Measurements from ENCODE around the gene LRP2. TPM values are rescaled to one million over a fixed set of nuclear protein-coding genes. Genes with fewer than 3 reads are reported as not detected.

The LRP2 gene
- total and polyA plus RNA-seq, 7 donors: 0.02 TPM; not detected in 6

GRCh38 chr2:169118060-169118459, 244.3 kb downstream of the LRP2 start:
- ATAC-seq (no peak), DNase-seq (no peak)
- intact Hi-C loops (cut with DNase I): no loop called here
- Histone ChIP-seq H3K9me3 (no peaks in the 10 kb centered on the region), H3K36me3 (ENCODE audit: insufficient read depth in 1 of 2, low read depth in 1 of 2) (no peaks in the 10 kb centered on the region), H3K4me1 (no peaks in the 10 kb centered on the region), H3K27ac (no peak overlapping the region), H3K27me3 (ENCODE audit: insufficient read depth in 3 of 3, low read length in 2 of 3) (no peaks in the 10 kb centered on the region), H3K4me3 (no peak overlapping the region)
- no peak for TF ChIP-seq CTCF (IDR thresholded peaks at IDR 0.05)
- 68 to 76% (median 71%) methylated on average over 2 of the region's 2 CpGs for WGBS, 3 donors

- no peaks in the 10 kb centered on the region for H3K9me3 ChIP-seq
- intact Hi-C loops (cut with DNase I): no loop called here
- H3K4me3 ChIP-seq: no peak overlapping the region
- no peak for DNase-seq
- no peaks in the 10 kb centered on the region for H3K4me1 ChIP-seq
- no peaks in the 10 kb centered on the region for H3K36me3 ChIP-seq (ENCODE audit: insufficient read depth in 1 of 2, low read depth in 1 of 2)
- no peaks in the 10 kb centered on the region for H3K27me3 ChIP-seq (ENCODE audit: insufficient read depth in 3 of 3, low read length in 2 of 3)
- H3K27ac ChIP-seq: no peak overlapping the region
- no peak for ATAC-seq
- TF ChIP-seq CTCF (IDR thresholded peaks at IDR 0.05): no peak
Measured at GRCh38 chr2:169116993-169117392, 245.3 kb downstream of the LRP2 start.

- Histone ChIP-seq H3K4me1 (no peaks in the 10 kb centered on the region), H3K27me3 (ENCODE audit: insufficient read depth in 3 of 3, low read length in 2 of 3) (no peaks in the 10 kb centered on the region), H3K36me3 (ENCODE audit: insufficient read depth in 1 of 2, low read depth in 1 of 2) (no peaks in the 10 kb centered on the region), H3K27ac (no peak overlapping the region), H3K4me3 (no peak overlapping the region), H3K9me3 (no peaks in the 10 kb centered on the region)
- DNase-seq (no peak), ATAC-seq (no peak)
- WGBS, 3 donors: 30 to 39% (median 33%) methylated on average over 2 of the region's 2 CpGs
- intact Hi-C loops (cut with DNase I): no loop called here
- no peak for TF ChIP-seq CTCF (IDR thresholded peaks at IDR 0.05)
Measured at GRCh38 chr2:169116327-169116726, 246.0 kb downstream of the LRP2 start.

GRCh38 chr2:169114056-169114455, 248.3 kb downstream of the LRP2 start:
- intact Hi-C loops (cut with DNase I): no loop called here
- Histone ChIP-seq H3K4me1 (no peaks in the 10 kb centered on the region), H3K36me3 (ENCODE audit: insufficient read depth in 1 of 2, low read depth in 1 of 2) (no peaks in the 10 kb centered on the region), H3K9me3 (no peaks in the 10 kb centered on the region), H3K27me3 (ENCODE audit: insufficient read depth in 3 of 3, low read length in 2 of 3) (no peaks in the 10 kb centered on the region), H3K27ac (no peak overlapping the region), H3K4me3 (no peak overlapping the region)
- 89 to 92% (median 90%) methylated on average over 4 of the region's 4 CpGs for WGBS, 3 donors
- no peak for ATAC-seq
- DNase-seq: no peak
- TF ChIP-seq CTCF (IDR thresholded peaks at IDR 0.05): no peak

GRCh38 chr2:169112841-169113240, 249.5 kb downstream of the LRP2 start:
- Histone ChIP-seq H3K4me1 (no peaks in the 10 kb centered on the region), H3K27me3 (ENCODE audit: insufficient read depth in 3 of 3, low read length in 2 of 3) (no peaks in the 10 kb centered on the region), H3K27ac (no peak overlapping the region), H3K9me3 (no peaks in the 10 kb centered on the region), H3K4me3 (no peak overlapping the region), H3K36me3 (ENCODE audit: insufficient read depth in 1 of 2, low read depth in 1 of 2) (no peaks in the 10 kb centered on the region)
- 86 to 89% (median 89%) methylated on average over 6 of the region's 6 CpGs for WGBS, 3 donors
- ATAC-seq (no peak), DNase-seq (no peak)
- intact Hi-C loops (cut with DNase I): no loop called here
- no peak for TF ChIP-seq CTCF (IDR thresholded peaks at IDR 0.05)
